Measurements from ENCODE around the gene RTKN2.

RTKN2 gene

GRCh38 chr10:62214364-62214874, 54.2 kb downstream of the RTKN2 start:
- Histone ChIP-seq H3K36me3 (no peaks in the 10 kb centered on the region; the same call in 1 of the 2 replicates), H3K9me3 (ENCODE audit: severe bottlenecking) (no peaks in the 10 kb centered on the region), H3K4me3 (ENCODE audit: low read depth, low read length) (no peak overlapping the region), H3K27ac (no peak overlapping the region), H3K27me3 (ENCODE audit: insufficient read depth, low read depth, severe bottlenecking) (no peaks in the 10 kb centered on the region)
- no peak for TF ChIP-seq CTCF (IDR thresholded peaks at IDR 0.05; ENCODE audit: low read depth, low read length)
- DNase-seq = no peak

GRCh38 chr10:62205750-62206399, 62.8 kb downstream of the RTKN2 start:
- Histone ChIP-seq H3K27ac (no peak overlapping the region), H3K9me3 (ENCODE audit: severe bottlenecking) (no peaks in the 10 kb centered on the region), H3K27me3 (ENCODE audit: insufficient read depth, low read depth, severe bottlenecking) (no peaks in the 10 kb centered on the region), H3K36me3 (peaks cover 10% of the 10 kb centered on the region; the same call in 1 of the 2 replicates), H3K4me3 (ENCODE audit: low read depth, low read length) (no peak overlapping the region)
- no peak for DNase-seq
- TF ChIP-seq CTCF (IDR thresholded peaks at IDR 0.05; ENCODE audit: low read depth, low read length) = no peak

- Histone ChIP-seq H3K27me3 (ENCODE audit: insufficient read depth, low read depth, severe bottlenecking) (no peaks in the 10 kb centered on the region), H3K4me3 (ENCODE audit: low read depth, low read length) (no peak overlapping the region), H3K36me3 (peaks cover 29% of the 10 kb centered on the region), H3K27ac (no peak overlapping the region), H3K9me3 (ENCODE audit: severe bottlenecking) (no peaks in the 10 kb centered on the region)
- no peak for TF ChIP-seq CTCF (IDR thresholded peaks at IDR 0.05; ENCODE audit: low read depth, low read length)
- no peak for DNase-seq
Observed at GRCh38 chr10:62199584-62199983, 69.1 kb downstream of the RTKN2 start.

- peaks cover 21% of the 10 kb centered on the region for H3K36me3 ChIP-seq
- TF ChIP-seq CTCF (IDR thresholded peaks at IDR 0.05; ENCODE audit: low read depth, low read length) = no peak
- no peaks in the 10 kb centered on the region for H3K27me3 ChIP-seq (ENCODE audit: insufficient read depth, low read depth, severe bottlenecking)
- no peak for DNase-seq
- H3K27ac ChIP-seq = no peak overlapping the region
- no peak overlapping the region for H3K4me3 ChIP-seq (ENCODE audit: low read depth, low read length)
- H3K9me3 ChIP-seq (ENCODE audit: severe bottlenecking) = no peaks in the 10 kb centered on the region
Observed at GRCh38 chr10:62196528-62196927, 72.1 kb downstream of the RTKN2 start.

GRCh38 chr10:62195675-62195926, 73.0 kb downstream of the RTKN2 start:
- no peak for DNase-seq
- peaks cover 21% of the 10 kb centered on the region for H3K36me3 ChIP-seq
- TF ChIP-seq CTCF (IDR thresholded peaks at IDR 0.05; ENCODE audit: low read depth, low read length) = no peak

More at GRCh38 chr10:62195675-62195926, 73.0 kb downstream of the RTKN2 start:
- Histone ChIP-seq H3K27me3 (ENCODE audit: insufficient read depth, low read depth, severe bottlenecking) (no peaks in the 10 kb centered on the region), H3K27ac (no peak overlapping the region), H3K4me3 (ENCODE audit: low read depth, low read length) (no peak overlapping the region), H3K9me3 (ENCODE audit: severe bottlenecking) (no peaks in the 10 kb centered on the region)

All from WERI-Rb-1 (cell line).